ENCODE results near the gene BAIAP2. TPM values are rescaled to one million over a fixed set of nuclear protein-coding genes. Genes with fewer than 3 reads are reported as not detected.

BAIAP2 gene
- total RNA-seq, 1 donor from 2014 or later: 51.4 TPM

GRCh38 chr17:81093619-81094508 is 58.9 kb downstream of the BAIAP2 start:
- Histone ChIP-seq H3K27ac (ENCODE audit: low read depth, low read length) (peak overlapping the region; percentile 85), H3K27me3 (ENCODE audit: insufficient read depth, low read length) (no peaks in the 10 kb centered on the region), H3K9ac (ENCODE audit: low read length) (peak overlapping the region; percentile 77), H3K4me2 (ENCODE audit: low read length) (peak overlapping the region; percentile 55), H2AFZ (ENCODE audit: low read depth, low read length) (no peak overlapping the region), H3K4me3 (ENCODE audit: insufficient read depth, low read depth, low read length) (no peak overlapping the region), H3K36me3 (ENCODE audit: insufficient read depth, low read length) (no peaks in the 10 kb centered on the region), H3K79me2 (ENCODE audit: insufficient read depth, low read length) (no peaks in the 10 kb centered on the region), H3K4me1 (ENCODE audit: insufficient read depth, low read length) (peaks cover 46% of the 10 kb centered on the region), H3K9me3 (ENCODE audit: insufficient read depth, low read depth, low read length) (no peaks in the 10 kb centered on the region), H4K20me1 (ENCODE audit: insufficient read depth, low read length) (peaks cover 30% of the 10 kb centered on the region)
- H3K4me3 Mint-ChIP-seq (ENCODE audit: unreplicated experiment): no peak overlapping the region
- DNase-seq (ENCODE audit: low read depth): no peak
- H3K36me3 Mint-ChIP-seq (ENCODE audit: low read depth, unreplicated experiment): no peaks in the 10 kb centered on the region
- TF ChIP-seq EZH2 (IDR thresholded peaks at IDR 0.05; ENCODE audit: insufficient read depth, low read length): no peak
- TF ChIP-seq, protein P1, sequence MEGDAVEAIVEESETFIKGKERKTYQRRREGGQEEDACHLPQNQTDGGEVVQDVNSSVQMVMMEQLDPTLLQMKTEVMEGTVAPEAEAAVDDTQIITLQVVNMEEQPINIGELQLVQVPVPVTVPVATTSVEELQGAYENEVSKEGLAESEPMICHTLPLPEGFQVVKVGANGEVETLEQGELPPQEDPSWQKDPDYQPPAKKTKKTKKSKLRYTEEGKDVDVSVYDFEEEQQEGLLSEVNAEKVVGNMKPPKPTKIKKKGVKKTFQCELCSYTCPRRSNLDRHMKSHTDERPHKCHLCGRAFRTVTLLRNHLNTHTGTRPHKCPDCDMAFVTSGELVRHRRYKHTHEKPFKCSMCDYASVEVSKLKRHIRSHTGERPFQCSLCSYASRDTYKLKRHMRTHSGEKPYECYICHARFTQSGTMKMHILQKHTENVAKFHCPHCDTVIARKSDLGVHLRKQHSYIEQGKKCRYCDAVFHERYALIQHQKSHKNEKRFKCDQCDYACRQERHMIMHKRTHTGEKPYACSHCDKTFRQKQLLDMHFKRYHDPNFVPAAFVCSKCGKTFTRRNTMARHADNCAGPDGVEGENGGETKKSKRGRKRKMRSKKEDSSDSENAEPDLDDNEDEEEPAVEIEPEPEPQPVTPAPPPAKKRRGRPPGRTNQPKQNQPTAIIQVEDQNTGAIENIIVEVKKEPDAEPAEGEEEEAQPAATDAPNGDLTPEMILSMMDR (IDR thresholded peaks at IDR 0.05; ENCODE audit: insufficient read depth, low read depth, low read length): no peak
- no peaks in the 10 kb centered on the region for H3K27me3 Mint-ChIP-seq (ENCODE audit: low read depth, unreplicated experiment)
- FAIRE-seq: no peak
- H3K9me3 Mint-ChIP-seq (ENCODE audit: unreplicated experiment): no peaks in the 10 kb centered on the region
- H3K4me1 Mint-ChIP-seq (ENCODE audit: low read depth, unreplicated experiment): peaks cover 28% of the 10 kb centered on the region
- peak overlapping the region; percentile 95 for H3K27ac Mint-ChIP-seq (ENCODE audit: unreplicated experiment)

- FAIRE-seq (peak; percentile 87), DNase-seq (ENCODE audit: low read depth) (peak; percentile 100)
- no peaks in the 10 kb centered on the region for H3K36me3 ChIP-seq (ENCODE audit: insufficient read depth, low read length)
- no peaks in the 10 kb centered on the region for H3K9me3 ChIP-seq (ENCODE audit: insufficient read depth, low read depth, low read length)
- no peaks in the 10 kb centered on the region for H3K27me3 ChIP-seq (ENCODE audit: insufficient read depth, low read length)
- Mint-ChIP-seq H3K9me3 (ENCODE audit: unreplicated experiment) (no peaks in the 10 kb centered on the region), H3K4me1 (ENCODE audit: low read depth, unreplicated experiment) (peaks cover 30% of the 10 kb centered on the region), H3K27me3 (ENCODE audit: low read depth, unreplicated experiment) (no peaks in the 10 kb centered on the region), H3K27ac (ENCODE audit: unreplicated experiment) (peak overlapping the region; percentile 95), H3K36me3 (ENCODE audit: low read depth, unreplicated experiment) (peaks cover 3% of the 10 kb centered on the region), H3K4me3 (ENCODE audit: unreplicated experiment) (no peak overlapping the region)
- TF ChIP-seq EZH2 (IDR thresholded peaks at IDR 0.05; ENCODE audit: insufficient read depth, low read length): no peak
- TF ChIP-seq, protein P1 (IDR thresholded peaks at IDR 0.05; ENCODE audit: insufficient read depth, low read depth, low read length): no peak
- H4K20me1 ChIP-seq (ENCODE audit: insufficient read depth, low read length): peaks cover 30% of the 10 kb centered on the region
- H3K4me2 ChIP-seq (ENCODE audit: low read length): peak overlapping the region; percentile 79
- peak overlapping the region; percentile 2 for H2AFZ ChIP-seq (ENCODE audit: low read depth, low read length)
- H3K4me1 ChIP-seq (ENCODE audit: insufficient read depth, low read length): peaks cover 46% of the 10 kb centered on the region
- H3K79me2 ChIP-seq (ENCODE audit: insufficient read depth, low read length): no peaks in the 10 kb centered on the region
- H3K9ac ChIP-seq (ENCODE audit: low read length): peak overlapping the region; percentile 87
- peak overlapping the region; percentile 11 for H3K4me3 ChIP-seq (ENCODE audit: insufficient read depth, low read depth, low read length)
- peak overlapping the region; percentile 97 for H3K27ac ChIP-seq (ENCODE audit: low read depth, low read length)
These were observed 59.8 kb downstream of the BAIAP2 start for GRCh38 chr17:81094509-81095382.
